Measurements from ENCODE around the gene CAMTA1.

DNA sequence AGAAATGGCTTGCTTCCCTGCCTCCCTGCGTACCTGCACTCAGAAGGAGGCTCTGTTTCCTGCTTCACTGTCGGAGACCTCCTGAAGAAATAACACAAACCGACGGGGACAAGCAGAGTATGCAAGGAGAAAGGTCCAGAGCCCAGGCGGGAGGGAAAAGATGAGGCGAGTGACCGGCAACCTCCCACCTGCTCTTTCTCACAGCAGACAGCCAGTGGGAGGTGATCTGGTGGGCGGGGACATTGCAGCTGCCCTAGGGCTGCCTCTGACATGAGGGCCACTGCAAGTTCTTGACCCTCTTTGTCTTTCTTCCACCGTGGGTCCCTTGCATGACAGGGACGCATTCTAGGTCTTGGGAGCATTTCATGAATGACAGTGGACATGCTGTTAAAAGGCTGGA, 368.2 kb downstream of the CAMTA1 start:
- TF ChIP-seq, protein P1, sequence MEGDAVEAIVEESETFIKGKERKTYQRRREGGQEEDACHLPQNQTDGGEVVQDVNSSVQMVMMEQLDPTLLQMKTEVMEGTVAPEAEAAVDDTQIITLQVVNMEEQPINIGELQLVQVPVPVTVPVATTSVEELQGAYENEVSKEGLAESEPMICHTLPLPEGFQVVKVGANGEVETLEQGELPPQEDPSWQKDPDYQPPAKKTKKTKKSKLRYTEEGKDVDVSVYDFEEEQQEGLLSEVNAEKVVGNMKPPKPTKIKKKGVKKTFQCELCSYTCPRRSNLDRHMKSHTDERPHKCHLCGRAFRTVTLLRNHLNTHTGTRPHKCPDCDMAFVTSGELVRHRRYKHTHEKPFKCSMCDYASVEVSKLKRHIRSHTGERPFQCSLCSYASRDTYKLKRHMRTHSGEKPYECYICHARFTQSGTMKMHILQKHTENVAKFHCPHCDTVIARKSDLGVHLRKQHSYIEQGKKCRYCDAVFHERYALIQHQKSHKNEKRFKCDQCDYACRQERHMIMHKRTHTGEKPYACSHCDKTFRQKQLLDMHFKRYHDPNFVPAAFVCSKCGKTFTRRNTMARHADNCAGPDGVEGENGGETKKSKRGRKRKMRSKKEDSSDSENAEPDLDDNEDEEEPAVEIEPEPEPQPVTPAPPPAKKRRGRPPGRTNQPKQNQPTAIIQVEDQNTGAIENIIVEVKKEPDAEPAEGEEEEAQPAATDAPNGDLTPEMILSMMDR (IDR thresholded peaks at IDR 0.05), result no peak
- TF ChIP-seq POLR2A (IDR thresholded peaks at IDR 0.05) (no peak), POLR2AphosphoS5 (IDR thresholded peaks at IDR 0.05) (no peak)

Data from prostate gland (tissue), 2 donors.